ENCODE data around the gene CNKSR2.
"Not testable (repeated sequence)": the region's sequence is repeated elsewhere in the genome, so short reads cannot be mapped to it uniquely, and the experiment has no call there.

The CNKSR2 gene

DNA sequence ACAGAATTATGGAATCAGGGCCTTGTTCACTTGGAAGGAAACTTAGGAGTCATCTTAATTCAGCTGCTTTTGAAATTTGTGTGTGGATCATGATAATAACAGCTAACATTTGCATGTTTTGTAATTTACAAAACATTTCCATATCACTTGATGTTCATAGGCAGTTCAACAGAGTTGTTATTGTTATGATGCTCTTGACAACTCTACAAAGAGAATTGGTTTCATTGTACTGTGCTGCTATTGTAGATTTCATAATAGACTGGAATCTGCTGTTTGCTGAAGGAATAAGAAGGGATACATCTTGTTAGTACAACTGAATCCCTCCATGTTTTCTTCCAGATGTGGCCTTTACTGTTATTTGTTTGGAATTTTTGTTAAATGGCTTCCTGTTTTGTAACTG is 83.5 kb downstream of the CNKSR2 start:
- no peak for DNase-seq

- DNase-seq: no peak
Observed at GRCh38 chrX:21469071-21469470, 94.9 kb downstream of the CNKSR2 start.

GRCh38 chrX:21476909-21477308 is 102.7 kb downstream of the CNKSR2 start:
- DNase-seq: no peak

DNA sequence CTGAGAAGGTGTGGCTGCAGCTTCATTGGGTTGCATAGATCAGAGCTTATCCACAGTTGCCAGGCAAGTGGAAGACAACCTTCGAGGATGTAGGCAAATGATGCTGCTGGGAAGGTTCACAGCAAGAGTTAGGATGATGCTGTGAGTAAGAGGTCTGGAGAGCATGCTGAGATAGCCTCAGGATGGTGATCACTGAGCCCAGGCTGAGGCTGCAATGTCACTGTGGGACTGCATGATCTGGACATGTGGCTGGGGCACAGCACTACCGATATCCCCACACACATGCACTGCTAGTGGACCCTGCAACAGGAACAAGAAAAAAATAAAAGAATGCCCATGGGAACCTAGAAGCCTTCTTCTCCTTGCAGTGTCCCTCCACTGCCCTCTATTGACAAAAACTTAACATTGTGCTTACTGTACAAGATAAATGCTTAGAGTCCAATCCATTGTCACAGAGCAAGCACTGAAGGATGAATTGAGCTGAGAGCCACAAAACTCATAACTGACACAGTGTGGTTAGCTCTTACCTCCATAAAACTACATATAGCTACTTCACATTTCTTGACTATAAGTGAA is 105.6 kb downstream of the CNKSR2 start:
- DNase-seq: peak in 1 of 2 donors; percentile 40

GRCh38 chrX:21481761-21482160 is 107.5 kb downstream of the CNKSR2 start:
- DNase-seq: no peak

DNA sequence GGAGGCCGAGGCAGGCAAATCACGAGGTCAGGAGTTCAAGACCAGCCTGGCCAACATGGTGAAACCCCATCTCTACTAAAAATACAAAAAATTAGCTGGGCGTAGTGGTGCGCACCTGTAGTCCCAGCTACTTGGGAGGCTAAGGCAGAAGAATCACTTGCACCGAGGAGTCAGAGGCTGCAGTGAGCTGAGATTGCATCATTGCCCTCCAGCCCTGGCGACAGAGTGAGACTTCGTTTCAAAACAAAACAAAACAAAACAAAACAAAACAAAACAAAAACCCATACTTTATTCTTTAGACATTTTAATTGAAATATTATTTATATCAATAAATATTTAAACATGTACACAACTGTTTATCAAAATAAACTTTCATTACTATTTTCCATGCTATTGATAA is 109.8 kb downstream of the CNKSR2 start:
- not testable (repeated sequence) for DNase-seq

DNA sequence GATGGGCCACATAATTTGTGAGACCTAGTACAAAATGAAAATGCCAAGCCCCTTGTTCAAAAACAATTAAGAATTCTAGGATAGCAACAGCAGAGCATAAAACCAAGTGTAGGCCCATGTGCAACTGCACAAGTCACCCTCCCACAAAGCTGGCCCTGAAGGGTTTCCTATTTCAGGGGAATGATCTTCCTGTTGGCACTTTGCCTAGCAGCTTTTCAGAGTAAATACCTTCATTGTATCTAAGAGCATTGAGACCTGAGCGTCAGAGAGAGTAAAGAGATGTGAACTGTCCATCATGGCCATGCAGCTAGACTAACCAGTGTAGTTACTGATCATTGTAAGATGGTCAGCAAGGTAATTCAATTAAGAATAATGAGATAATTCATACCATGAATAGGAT is 113.6 kb downstream of the CNKSR2 start:
- no peak for DNase-seq

DNA sequence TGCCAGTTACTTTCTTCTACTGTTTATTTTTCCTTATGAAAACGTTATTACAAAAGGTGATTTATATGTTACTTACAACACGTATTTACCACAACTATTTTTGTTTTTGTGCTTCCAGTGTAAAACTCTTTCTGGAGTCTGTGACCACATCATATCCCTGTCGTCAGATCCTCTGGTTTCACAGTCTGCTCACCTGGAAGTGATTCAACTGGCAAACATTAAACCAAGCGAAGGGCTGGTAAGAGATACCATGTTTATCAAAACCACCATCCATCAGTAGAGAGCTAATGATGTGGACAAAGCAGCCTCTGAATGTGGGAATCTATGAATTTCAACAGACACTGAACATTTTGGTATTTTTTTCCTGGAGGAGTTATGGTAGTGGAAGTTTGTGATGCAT is 116.1 kb downstream of the CNKSR2 start:
- no peak for DNase-seq

DNA sequence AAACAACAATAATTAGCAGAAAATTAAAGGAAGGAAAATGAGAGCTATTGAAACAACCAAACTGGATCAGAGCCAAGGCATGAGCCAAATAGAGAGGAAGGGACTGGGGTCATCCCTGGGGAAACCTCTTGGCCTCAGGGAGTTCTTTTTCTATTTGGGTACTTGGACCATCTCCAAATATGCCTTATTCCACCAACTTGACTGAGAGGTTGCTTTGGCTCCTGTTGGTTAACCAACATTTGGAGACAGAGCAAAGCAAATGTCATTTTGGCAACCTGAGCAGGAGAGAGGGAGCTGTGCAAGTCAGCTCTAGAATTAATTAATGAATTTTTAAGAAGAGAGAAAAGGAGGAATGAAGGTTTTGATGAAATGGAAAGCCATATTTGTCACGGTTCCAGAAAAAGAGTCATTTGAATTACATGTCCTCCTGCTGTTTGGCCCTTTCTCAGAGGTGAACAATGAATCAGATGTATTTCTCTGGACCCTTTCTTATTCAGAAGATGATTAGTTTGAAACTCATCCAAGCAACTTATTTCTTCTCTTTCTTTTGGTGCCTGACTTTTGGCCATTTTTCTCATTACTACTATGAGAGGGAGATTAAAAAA is 119.1 kb downstream of the CNKSR2 start:
- no peak for DNase-seq

DNA sequence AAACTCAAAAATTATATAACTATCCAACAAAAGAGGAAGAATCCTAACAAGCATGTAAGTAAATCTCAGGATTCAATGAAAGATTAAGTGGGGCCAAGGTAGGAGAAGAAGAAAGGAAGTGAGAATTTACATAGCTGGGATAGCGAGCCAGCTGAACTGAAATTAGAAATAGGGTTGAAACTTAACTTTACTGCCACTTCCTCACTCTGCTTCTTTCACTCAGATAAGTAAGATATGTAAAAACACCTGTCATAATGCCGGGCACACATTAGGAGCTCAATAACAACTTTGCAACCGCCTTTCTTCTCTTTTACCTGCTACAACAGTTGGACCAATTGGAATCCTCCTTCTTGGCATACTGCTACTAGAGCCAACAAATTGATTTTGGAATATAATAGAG is 129.4 kb downstream of the CNKSR2 start:
- DNase-seq: no peak

DNA sequence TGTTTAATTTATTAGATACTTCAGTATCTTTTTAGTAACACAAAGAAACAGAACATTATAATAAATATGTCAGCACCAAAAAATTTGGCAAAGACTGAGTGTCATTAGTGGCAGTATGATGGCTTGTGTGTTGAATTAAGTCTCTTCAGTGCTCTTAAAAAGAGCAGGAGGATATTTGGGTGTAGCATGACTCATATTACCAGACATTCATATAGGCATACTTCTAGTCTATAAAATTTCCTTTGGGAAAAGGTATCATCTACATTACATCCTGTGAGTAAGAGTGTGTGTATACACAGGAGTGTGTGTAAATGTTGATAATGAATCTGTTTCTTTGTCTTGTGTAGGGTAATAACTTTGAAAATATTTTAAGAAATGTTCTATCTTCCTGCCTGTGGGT is 135.7 kb downstream of the CNKSR2 start:
- DNase-seq: no peak

DNA sequence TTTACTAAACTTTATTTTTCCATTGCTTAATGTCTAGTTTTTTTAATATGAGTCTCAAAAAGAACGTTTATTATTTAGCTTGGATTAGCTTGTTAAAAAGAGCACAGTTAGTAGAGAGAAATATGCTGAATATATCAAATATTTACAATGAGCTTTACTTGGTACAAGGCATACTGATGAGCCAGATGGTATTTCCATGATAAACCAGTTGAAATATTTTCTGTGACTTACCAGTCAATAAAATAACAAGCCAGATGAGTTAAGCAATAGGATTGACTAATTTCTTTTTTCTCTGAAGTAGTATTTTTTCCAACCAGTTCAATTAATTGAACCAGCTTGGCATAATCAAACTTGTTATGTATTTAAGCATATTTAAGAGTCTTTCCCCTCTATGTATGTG is 149.8 kb downstream of the CNKSR2 start:
- DNase-seq: no peak

DNA sequence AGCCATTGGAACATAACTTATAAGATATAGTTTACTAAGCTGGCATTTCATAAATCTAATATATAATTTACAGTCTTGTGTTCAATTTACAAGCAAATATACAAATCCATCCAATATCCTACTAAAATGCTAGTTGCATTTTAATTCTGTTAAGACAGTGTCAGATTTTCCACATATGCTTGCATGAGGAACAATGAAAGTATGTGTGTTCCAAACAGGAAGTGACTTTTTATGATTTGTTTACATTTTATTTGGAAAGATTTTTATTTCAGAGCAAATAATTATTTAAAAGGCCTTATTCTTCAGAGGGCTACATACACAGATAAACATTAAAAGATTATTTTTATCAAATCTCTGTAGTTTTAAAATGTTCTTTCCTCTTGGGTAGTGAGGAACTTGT is 153.9 kb downstream of the CNKSR2 start:
- DNase-seq: no peak

DNA sequence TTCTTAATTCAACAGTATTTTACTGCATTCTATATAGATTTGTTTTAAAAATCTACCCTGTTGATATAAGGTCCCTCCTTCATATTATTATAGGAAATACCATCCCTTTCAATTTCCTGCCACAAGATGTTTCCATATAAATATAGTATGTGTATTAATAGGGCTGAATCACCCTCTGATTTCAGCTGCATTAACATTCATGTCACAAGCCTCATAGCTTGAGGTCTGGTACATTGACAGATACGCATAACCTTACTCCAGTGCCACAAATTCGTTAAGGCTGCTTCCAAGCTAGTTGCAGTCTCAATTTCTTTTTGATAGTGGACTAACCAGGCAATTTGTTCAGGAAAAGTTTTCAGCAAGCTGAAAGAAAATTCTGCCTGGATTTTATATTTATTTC is 155.6 kb downstream of the CNKSR2 start:
- DNase-seq: no peak

DNA sequence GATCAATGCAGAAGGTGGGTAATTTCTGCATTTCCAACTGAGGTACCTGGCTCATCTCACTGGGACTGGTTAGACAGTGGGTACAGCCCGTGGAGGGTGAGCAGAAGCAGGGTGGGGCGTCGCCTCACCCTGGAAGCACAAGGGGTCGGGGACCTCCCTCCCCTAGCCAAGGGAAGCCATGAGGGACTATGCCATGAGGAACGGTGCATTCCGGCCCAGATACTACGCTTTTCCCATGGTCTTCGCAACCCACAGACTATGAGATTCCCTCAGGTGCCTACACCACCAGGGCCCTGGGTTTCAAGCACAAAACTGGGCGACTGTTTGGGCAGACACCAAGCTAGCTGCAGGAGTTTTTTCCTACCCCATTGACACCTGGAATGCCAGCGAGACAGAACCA is 170.4 kb downstream of the CNKSR2 start:
- not testable (repeated sequence) for DNase-seq

- DNase-seq: no peak
Observed at GRCh38 chrX:21559417-21559816, 185.2 kb downstream of the CNKSR2 start.

- no peak for DNase-seq
Observed at GRCh38 chrX:21565025-21565424, 190.8 kb downstream of the CNKSR2 start.

- DNase-seq: no peak
Observed at GRCh38 chrX:21574793-21575192, 200.6 kb downstream of the CNKSR2 start.

- no peak for DNase-seq
Observed at GRCh38 chrX:21581479-21581878, 207.3 kb downstream of the CNKSR2 start.

- no peak for DNase-seq
Observed at GRCh38 chrX:21586001-21586400, 211.8 kb downstream of the CNKSR2 start.

DNA sequence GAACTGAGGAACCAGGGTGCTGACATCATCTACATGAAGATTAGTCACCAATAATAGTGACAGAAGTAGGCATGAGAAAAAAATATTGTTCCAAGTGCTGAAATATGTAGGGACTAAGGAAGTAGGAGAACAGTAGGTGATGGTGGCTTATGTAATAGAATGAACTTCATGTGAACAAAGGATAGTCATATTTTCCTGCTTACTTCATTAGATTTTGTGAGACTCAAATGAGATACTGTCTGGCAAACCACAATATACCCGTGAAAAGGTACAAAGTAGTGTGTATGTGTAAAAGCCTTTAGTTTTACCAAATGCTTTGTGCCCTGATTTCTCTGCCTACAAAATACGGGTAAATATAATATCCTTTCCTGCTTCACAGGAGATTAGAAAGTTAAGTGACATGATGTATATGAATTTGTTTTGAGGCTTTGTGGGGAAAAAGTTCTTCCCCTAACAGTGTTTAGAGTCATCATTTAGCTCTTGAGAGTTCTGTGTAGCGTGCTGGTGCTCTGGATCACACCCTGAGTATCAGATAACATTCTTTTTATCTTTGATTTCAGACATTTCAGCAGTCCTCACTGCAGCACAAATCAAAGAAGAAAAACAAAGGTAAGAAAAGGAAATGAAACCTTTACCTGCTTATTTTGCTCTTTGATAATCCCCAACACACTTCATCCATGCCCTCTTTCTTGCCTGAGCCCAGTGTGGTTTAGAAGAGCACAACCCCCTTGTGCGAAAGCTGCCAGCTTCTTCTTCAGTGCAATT is 216.0 kb downstream of the CNKSR2 start:
- DNase-seq: no peak

DNA sequence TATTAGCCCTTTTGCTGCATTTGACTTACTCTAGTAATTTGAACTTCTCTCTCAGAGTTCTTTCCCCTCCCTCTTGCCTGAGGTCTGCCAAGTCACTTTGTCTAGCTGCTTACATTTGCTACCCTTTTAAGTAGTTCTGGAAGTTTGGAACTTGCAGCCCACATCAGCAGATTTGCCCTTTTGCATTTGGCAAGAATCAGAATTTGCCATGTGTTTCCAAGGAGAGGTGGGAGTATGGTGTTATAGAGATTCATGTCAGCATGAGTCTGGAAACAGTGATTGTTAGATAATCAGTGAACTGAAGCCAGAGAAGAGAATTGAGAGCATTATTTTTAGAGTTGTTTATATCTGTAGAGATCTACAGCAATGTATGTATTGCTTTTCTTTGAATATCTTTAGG is 231.8 kb downstream of the CNKSR2 start:
- no peak for DNase-seq

GRCh38 chrX:21610168-21610567 is 235.9 kb downstream of the CNKSR2 start:
- no peak for DNase-seq

- no peak for DNase-seq
Observed at GRCh38 chrX:21612154-21612553, 237.9 kb downstream of the CNKSR2 start.

DNA sequence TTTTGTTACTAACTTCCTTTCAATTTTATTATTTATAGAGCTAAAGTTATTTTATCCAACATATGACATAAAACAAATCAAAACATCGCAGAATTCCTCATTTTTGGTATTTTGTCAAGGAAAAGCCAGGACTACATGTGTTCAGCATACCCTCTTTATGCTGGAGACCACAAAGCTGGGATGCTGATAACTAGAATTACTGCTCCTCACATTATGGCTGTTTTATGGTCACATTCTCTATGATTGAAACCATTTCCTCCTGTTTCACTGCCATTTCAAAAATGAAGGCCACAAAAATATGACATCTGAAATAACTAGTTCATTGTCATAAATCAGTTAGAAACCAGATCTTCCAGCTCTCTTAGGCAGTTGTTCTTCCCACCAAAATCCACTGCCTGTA is 242.2 kb downstream of the CNKSR2 start:
- DNase-seq: no peak
